NCI-H1694 (cell line): ENCODE measurements around the gene HDAC5.

Experiments
- DNase-seq: peaks from one replicate; lab custom pipeline; 2025; lab: John Stamatoyannopoulos, UW

The HDAC5 gene

DNA sequence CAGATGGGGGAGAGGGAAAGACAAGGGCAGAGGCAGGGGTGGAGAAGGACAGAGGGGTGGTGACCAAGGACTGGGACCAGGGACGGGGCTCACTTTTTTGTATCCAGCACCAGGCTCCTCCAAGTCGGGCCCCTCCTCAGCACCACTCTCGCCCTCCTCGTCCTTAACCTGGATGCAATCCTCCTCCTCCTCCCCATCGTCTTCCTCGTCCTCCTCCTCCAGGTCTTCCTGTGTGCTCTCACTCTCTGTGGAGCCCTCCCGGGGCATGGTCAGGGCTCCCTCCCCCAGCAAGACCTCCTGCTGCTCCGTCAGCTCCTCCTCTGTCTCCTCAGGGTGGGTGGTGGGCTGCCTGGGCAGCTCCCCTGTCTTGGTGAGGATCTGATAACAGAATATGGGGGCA lies 36.1 kb downstream of the HDAC5 start:
- DNase-seq: no peak

DNA sequence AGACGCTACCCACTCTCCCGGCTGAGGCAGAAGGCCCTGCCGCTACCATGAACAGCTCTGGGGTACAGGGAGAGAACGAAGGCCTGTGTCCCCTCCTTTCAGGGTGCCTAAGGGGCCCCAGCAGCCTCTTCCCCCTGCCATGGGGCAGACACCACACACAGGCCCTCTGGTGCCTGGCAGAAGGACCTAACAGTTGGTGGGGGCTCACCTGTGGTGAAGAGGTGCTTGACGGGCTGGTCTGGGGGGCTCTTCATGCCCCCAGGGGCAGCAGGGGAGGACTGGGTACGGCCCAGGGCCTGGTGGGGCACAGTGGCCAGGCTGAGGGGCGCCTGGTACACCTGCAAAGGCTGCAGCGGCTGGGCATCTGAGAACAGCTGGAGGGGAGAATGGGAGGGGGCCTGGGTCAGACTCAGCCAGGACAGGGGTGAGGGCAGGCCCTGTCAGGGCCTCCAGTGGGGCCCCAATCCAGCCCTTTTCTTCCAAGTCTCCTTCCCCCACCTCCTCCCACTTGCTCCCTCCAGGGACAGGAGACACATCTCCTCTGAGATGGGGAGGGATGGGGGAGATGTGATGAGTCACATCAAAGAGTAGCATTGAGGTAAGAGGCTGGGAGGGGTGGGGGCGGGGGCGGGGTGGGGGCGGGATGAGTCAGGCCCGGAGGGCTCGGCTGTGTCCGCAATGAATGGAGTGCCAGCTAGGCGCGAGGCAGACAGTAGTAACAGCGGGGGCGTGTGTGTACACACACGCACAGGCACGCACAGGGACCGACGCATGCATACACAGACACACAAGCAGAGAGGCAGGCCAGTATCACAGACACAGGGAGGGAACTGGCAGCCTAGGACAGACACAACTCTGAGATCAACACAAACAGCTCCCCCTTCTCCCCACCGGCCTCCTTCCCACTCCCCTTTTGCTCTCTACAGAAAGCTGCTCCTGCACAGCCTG lies 36.8 kb downstream of the HDAC5 start:
- DNase-seq: no peak

DNA sequence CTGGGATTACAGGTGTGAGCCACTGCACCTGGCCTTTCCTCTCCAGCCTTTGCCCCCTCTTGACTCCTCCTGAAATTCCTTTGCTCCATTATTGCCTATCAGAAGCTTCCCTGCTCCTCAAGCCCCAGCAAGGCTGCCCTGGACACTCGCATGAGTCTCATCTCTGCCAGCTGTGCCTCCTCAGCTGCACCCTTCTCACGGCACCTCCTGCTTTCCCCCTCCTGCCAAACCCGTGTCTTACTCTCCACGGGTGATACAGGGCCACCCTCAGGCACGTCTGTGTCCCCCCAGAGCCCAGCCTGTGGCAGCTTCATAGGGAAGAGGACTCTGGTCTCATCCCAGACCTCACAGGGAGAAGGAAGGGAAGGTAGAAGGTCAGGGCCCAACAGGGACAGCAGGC lies 37.5 kb downstream of the HDAC5 start:
- DNase-seq: no peak

DNA sequence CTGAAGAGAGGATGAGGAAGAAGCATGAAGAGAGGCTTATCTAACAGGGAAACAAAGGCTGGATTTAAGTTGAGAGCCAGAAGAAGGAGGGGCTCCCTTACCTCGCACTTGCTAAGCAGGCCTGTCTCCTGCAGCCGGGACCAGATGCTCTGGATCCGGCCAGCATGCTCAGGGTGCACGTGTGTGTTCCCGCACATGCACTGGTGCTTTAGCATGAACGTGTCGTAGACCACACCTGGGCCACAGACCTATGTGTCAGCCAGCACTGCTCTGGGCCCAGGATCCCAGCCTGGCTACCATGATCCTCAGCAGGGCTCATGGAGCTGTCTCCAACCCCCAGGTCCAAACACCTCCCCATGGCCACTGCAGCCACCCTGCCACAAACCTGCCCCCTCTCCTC lies 38.5 kb downstream of the HDAC5 start:
- DNase-seq: no peak

DNA sequence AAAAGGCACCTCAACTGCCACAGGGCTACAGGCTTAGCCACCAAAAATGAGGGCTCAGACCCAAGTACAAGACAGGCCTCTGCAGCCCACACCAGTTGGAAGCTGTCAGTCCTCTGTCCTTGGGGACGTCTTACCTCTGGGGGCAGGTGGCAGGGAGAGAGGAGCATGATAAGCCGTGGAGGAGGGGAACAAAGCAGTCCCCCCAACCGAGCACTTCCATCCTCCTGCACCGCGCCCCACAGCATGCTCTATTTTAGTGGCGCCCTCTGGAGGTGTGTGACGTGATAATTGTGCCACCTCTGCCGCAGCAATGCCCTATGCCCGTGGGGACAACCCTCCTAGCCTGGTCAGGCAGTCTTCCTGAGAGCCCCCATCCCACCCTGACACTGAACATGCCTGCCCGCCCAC lies 39.3 kb downstream of the HDAC5 start:
- no peak for DNase-seq

DNA sequence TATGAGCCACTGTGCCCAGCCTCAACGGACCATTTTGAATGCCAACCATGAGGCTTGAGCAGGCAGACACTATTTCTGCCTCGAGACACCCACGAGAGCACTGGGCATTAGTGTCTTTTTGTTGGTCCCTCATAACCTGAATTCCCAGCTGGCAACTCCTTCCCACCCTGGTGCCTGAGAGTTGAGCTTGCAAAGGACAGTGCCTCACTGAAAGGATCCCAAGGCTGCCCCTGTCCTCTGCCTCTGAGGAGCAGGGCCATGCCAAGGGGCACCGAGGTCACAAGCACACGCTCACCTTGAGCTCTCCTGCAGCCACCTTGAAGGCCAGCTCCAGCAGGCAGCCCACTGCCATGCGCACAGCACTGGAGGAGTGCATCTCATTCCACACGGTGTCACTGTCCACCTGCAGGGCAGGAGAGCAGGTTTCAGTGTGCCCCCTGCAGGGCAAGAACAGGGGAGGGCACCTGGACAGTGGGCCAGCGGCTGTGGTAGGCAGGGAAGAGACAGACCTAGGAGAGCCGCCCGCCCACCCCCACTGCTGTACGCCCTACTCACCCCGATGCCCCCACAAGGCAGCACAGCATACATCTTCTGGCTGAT lies 40.1 kb downstream of the HDAC5 start:
- no peak for DNase-seq

DNA sequence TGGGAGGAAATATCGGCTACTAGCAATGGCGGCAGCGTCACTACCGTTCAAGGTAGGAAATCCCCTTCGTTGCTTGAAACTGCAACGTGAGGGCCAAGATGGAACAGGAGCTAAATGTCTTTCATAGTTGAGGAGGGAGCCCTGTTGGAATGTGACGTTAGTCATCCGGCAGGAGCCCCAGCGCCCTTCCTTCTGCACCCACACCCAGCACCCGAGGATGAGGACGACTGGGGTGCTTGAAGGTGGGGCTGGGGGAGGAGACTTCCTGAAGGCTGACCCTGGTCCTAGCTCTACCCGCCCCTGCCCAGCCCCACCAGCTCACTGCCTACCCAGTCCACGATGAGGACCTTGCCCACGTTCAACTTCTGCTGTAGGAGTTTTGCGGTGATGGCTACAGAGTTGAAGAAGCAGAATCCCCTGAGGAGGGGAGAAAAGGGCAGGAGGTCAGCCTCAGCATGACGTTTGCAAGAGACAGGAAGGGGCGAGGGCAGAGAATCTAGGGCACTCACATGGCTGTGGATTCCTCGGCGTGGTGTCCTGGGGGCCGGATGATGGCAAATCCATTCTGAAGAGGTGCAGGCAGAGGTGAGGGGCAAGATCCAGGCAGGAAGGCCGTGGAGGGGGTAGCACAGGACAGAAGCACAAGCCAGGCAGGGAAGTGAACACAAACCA lies 41.0 kb downstream of the HDAC5 start:
- no peak for DNase-seq

DNA sequence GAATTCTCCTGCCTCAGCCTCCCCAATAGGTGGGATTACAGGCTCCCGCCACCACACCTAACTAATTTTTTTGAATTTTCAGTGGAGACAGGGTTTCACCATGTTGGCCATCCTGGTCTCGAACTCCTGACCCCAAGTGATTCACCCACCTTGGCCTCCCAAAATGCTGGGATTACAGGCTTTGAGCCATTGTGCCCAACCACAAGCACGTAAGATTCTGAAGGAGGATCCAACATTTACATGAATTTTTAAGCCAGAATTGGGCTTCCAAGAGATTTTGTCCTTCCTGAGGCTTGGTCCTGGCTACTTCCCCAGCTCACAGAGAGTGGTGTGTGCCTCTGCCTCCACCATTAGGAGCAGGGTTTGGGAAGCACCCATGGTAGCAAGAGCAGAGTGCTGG lies 41.8 kb downstream of the HDAC5 start:
- DNase-seq: no peak

DNA sequence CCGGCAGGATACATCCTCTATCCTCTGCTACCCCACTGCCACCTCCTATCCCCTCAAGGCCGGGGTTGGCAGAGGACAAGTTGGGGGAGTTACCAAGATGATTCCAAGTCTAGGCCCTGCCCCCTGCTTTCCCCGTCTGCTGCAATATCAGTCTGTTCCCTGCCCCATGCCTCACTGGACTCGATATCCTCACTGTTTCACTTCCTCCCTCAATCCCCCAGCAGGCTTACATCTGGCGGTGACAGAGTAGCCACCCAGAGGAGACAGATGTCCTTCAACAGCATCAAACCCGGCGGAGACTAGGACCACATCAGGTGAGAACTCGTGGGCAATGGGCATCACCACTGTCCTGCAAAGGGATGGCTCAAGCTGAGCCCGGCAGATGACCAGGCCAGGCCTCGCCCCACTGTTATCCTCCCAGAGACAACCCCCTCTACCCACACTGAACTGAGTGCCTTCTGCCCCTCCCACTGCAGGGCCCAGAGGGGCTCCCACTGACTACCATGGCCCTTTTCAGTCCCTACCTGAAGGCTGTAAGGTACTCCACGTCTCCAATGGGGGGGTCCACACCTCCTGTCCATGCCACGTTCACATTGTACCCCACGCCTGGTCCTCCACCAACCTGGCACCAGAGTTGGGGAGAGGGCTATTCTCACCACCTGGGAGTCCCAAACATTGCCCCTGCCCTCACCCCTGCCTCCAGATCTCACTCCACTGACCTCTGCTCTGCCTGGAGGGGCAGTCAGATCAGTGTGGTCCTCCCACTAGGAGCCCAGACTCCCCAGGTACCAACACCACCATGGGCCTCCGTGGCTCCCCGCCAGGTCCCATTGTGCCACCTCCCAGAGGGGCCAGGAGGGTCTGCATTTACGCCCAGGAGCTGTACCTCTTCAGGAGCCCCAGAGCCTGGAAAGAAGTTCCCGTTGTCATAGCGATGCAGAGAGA lies 43.3 kb downstream of the HDAC5 start:
- DNase-seq: no peak

DNA sequence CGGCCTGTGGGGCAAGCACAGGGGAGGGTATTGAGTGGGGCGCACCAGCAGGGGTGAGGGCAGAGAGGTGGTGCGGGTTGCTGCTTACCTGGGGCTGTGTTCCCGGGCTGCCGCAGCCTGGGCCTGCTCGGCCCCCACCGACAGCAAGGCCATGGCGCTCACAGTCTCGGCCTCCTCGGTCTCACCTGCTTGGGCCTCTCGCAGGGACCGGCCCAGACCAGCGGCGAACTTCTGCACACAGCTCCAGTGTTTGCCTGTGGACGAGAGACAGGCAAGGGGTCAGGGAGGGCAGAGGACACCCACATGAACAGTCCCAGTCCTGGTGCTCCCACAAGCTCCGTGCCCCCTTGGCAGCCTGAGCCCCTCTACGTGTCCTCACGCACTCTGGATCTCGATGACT lies 45.0 kb downstream of the HDAC5 start:
- DNase-seq: no peak

DNA sequence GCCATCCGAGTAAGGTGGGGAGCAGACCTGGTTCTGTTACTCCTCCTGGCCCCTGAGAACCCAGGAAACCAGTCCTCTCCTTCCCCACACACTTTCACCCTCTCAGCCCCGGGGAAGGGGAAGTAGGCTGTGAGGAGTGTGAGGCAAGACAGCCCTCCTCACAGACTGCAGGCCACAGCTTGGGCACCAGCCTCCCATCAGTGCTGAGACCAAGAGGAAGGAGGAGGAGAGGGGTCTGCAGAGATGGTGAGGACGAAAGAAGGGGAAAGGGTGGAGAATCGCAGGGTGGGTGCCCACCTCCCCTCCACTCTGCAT lies 45.9 kb downstream of the HDAC5 start:
- no peak for DNase-seq

DNA sequence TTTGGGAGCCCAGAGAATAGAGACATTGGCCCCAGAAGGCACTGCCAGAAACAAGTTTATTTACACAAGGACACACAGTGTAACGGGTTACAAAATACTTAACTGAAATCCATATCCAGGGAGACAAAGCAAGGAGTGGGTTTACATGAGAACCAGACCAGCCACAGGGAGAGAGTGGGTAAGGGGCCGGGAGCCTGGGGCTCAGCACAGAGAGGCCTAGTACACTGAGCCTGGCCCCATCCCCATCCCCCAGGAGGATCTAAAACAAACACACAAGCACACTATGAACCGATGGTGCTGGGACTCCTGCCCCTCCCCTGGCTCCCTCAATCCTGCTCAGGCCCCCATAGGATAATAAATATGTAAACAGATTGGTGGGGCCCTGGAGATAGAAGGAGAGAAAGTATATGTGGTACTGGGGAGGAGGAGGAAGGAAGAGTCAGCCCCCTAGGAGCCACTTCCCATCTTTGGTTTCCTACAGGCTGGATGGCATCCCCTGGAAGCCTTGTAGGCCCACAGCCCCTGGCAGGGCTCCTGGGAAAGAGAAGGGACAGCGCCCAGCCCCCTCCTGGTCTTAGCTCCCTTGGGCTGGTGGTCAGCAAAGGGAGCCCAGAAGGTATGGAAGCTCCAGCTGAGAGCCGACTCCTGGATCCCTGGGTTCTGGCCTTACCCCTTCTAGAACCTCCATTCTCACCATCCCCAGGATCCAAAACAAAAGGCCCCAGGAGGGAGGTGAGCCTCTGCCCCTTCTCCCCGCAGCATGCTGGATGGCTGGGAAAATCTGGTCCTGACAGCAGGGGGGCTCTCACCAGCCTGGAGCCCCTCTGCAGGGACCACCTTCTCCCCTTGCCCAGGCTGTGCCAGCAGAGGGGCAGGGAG lies 46.5 kb downstream of the HDAC5 start:
- DNase-seq: no peak

DNA sequence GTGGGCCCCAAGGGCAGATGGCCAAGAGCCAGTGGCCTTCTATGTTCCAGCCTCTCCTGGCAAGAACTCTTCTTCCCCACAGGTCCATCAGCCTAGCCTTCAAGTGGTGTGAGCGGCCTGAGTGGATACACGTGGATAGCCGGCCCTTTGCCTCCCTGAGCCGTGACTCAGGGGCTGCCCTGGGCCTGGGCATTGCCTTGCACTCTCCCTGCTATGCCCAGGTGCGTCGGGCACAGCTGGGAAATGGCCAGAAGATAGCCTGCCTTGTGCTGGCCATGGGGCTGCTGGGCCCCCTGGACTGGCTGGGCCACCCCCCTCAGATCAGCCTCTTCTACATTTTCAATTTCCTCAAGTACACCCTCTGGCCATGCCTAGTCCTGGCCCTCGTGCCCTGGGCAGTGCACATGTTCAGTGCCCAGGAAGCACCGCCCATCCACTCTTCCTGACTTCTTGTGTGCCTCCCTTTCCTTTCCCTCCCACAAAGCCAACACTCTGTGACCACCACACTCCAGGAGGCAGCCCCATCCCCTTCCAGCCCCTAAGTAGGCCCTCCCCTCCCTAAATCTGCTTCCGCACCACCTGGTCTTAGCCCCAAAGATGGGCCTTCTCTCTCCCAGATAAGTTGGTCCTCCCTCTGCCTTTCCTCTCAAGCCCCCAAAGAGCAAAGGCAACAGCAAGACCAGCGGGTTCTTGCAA lies 47.7 kb downstream of the HDAC5 start:
- no peak for DNase-seq

DNA sequence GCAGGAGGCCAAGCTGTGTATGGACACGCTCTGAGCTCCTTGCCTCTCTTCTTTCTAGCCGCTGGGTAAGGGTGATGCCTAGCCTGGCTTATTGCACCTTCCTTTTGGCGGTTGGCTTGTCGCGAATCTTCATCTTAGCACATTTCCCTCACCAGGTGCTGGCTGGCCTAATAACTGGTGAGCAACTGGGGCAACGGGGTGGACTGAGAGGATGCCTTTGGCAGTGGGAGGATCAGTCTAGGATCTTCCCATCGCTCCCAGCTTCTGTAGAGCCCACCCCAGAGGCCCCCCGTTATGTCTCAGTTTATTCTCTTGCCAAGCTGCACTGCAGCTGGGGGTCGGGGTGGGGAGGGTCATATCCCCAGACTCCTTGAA lies 48.5 kb downstream of the HDAC5 start:
- DNase-seq: no peak

DNA sequence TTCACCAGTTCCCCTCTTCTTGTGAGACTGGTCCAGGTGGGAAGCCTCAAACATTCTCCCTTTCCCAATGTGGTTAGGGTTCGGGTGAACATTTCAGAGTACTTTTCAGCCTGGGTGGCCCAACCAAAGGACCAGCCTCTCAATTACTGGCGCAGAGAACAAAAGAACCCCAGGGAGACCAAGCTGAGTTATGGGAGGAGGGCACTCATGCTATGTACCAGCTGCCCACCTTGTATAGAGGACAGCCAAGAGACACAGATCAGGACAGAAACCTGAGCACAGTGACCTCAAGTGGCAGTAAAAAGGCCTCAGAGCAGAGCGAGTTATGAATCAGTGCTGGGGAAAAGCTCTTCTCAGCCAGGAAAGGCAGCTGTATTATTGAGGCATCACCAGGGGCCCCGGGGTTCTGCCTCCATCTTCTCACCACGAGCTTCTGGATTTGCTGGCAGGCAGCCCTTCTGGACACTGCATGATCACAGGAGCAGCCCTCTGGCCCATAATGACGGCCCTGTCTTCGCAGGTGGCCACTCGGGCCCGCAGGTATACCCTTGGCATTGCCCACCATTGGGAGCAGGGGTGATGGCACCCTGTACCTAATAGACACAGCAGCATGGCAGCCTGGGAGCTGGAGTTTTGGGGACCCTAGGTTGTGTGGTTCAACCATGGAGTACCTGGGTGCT lies 49.1 kb downstream of the HDAC5 start:
- no peak for DNase-seq

DNA sequence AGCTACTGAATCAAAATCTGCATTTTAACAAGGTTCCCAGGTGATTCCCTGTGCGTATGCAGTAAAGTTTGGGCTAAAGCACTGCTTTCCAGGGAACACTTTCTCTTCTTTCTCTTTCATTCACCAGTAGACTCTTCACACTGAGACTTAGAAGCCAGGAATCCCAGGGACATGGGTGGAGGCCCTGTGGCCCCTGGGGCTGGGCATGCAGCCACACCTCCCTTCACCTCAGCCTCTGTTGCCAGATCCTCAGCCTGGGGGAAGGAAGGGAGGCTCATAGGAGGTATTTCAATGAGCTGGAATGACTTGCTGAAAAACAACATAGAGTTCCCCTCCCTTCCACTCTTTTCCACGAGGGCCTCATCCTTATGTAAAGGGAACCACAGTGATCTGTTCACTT lies 51.7 kb downstream of the HDAC5 start:
- no peak for DNase-seq

DNA sequence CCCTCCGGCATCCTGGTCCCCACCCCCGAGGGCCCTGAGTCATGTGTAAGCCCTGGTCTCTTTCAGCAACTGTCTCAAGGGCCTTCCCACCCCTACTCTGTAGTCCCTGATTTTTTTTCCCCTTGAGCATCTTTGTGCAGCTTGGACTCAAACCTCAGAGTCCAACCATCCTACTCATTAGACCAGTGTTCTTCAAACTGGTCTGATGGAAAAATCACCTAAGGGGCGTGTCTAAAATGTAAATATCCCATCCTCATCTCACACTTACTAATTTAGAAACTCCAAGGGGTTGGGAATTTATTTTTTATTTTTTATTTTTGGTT lies 52.3 kb downstream of the HDAC5 start:
- no peak for DNase-seq

DNA sequence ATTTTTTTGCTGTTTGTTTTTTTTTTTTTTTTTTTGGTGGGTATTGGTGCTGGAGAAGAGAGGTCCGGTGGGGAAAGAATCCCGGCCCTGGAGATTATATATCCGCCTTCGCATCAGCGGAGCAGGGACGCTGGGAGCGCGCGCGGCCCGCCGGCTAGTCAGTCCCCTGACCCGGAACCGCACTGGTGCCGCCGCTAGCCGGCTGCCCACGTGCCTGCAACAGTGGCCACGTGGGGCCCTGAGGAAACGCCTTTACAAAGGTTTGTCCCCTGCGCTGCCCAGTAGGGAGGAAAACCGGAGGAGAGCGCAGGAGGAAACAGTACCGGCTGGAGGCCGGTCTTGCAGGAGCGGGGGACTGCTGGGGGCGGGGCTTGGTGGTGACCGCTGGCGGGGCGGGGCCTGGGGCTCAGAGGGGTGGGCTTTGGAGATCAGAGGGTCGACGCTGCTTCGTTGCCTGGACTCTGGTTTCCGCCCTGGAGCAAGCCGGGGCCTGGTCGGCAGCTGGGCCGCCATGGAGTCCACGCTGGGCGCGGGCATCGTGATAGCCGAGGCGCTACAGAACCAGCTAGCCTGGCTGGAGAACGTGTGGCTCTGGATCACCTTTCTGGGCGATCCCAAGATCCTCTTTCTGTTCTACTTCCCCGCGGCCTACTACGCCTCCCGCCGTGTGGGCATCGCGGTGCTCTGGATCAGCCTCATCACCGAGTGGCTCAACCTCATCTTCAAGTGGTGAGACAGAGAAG lies 52.8 kb downstream of the HDAC5 start, which contains the start of gene G6PC3:
G6PC3 (plus strand) TSS at position 281 of the 743 bp plus-strand sequence; CDS start at position 512, 231 bp downstream.
- peak; percentile 92 for DNase-seq

DNA sequence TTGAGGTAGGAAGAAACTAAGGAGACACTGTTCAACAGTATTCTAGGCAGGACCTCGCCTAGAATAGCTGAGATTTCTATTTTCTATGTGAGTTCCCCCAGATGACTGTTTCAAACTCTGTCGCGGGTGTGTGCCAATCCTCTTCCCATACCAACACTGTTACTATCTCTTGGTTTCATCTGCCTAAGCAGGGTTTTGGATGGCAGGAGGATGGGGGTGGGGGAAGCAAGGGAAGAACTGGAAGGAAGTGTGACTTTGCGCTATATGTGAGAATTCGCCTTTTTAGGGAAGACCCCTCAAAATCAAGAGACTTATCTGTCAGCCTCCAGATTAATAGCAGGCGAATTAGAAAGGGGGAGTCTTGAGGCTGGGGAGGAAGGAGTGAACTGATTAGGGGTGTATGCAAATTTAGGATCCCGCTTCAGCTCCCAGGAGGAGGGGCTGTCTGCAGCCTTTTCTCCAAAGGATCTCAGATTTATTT lies 53.4 kb downstream of the HDAC5 start:
- DNase-seq: no peak
